ENCODE results near the gene CHRNB1.

The CHRNB1 gene

DNA sequence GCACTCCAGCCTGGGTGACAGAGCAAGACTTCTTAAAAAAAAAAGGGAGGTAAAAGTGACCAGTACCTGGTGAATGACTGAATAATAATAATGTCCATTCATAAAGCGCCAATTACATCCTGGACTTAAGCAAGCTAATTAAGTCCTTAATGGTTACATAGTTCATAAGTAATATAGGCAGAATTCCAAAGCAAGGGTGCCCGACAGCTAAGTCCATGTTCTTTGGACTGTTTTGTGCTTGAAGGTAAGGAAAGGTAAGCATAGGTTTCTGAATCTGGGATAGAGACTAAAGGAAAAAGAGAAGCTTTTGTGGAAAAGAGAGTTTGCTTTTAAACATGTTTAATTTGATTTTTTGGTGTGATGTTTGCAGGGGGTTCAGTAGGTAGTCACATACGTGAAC is 49.1 kb downstream of the CHRNB1 start:
- H3K4me3 ChIP-seq (ENCODE audit: low read length) = no peak overlapping the region
- DNase-seq (ENCODE audit: low read depth) = no peak
- TF ChIP-seq, protein P1, sequence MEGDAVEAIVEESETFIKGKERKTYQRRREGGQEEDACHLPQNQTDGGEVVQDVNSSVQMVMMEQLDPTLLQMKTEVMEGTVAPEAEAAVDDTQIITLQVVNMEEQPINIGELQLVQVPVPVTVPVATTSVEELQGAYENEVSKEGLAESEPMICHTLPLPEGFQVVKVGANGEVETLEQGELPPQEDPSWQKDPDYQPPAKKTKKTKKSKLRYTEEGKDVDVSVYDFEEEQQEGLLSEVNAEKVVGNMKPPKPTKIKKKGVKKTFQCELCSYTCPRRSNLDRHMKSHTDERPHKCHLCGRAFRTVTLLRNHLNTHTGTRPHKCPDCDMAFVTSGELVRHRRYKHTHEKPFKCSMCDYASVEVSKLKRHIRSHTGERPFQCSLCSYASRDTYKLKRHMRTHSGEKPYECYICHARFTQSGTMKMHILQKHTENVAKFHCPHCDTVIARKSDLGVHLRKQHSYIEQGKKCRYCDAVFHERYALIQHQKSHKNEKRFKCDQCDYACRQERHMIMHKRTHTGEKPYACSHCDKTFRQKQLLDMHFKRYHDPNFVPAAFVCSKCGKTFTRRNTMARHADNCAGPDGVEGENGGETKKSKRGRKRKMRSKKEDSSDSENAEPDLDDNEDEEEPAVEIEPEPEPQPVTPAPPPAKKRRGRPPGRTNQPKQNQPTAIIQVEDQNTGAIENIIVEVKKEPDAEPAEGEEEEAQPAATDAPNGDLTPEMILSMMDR (conservative IDR thresholded peaks at IDR 0.05; ENCODE audit: low read depth, low read length) = no peak

DNA sequence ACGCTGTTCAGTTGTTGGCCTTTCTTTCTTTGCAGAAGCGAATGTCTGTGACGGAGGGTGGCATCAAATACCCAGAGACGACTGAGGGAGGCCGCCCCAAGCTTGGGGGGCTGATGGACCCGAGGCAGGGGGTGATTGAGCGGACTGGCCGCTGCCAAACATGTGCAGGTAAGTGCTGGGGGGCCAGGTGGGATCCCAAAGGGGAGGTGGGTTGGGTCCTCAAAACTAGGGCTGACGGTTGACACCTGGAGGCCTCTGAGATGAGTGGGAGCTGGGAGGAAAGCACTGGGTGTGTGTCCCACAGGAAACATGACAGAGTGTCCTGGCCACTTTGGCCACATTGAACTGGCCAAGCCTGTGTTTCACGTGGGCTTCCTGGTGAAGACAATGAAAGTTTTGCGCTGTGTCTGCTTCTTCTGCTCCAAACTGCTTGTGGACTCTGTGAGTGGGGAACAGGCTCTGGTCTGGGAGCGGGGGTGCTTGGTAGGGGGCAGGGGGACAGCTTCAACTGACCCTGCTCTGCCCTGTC is 51.1 kb downstream of the CHRNB1 start:
- TF ChIP-seq, protein P1 (conservative IDR thresholded peaks at IDR 0.05; ENCODE audit: low read depth, low read length) = no peak
- DNase-seq (ENCODE audit: low read depth) = no peak
- H3K4me3 ChIP-seq (ENCODE audit: low read length) = no peak overlapping the region

DNA sequence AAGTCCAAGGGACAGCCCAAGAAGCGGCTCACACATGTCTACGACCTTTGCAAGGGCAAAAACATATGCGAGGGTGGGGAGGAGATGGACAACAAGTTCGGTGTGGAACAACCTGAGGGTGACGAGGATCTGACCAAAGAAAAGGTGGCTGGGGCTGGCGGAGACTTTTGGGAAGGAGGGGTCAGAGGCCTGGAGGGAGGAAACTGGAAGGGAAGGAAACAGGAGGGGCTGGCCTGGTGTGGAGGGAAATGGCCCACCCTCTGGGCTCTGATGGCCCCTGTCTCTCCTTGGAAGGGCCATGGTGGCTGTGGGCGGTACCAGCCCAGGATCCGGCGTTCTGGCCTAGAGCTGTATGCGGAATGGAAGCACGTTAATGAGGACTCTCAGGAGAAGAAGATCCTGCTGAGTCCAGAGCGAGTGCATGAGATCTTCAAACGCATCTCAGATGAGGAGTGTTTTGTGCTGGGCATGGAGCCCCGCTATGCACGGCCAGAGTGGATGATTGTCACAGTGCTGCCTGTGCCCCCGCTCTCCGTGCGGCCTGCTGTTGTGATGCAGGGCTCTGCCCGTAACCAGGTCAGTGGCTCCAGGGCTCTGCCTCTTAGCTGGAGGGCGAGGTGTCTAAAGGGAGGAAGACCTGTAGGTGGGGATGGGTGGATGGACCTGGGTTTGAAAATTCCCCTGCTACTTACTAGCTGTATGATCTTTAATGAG is 51.8 kb downstream of the CHRNB1 start:
- TF ChIP-seq, protein P1 (conservative IDR thresholded peaks at IDR 0.05; ENCODE audit: low read depth, low read length) = no peak
- no peak for DNase-seq (ENCODE audit: low read depth)
- no peak overlapping the region for H3K4me3 ChIP-seq (ENCODE audit: low read length)

DNA sequence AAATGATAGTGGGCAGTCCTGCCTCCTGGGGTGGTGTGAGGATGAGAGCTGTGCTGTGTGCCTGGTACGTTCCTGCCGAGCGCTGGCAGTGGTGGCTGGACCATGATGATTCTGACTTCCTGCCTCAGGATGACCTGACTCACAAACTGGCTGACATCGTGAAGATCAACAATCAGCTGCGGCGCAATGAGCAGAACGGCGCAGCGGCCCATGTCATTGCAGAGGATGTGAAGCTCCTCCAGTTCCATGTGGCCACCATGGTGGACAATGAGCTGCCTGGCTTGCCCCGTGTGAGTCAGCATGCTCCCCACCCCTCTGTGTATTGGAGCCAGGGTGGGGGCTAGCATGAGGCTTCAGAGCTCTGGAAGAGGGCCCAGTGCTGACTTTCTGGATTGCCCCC is 52.4 kb downstream of the CHRNB1 start:
- H3K4me3 ChIP-seq (ENCODE audit: low read length) = no peak overlapping the region
- DNase-seq (ENCODE audit: low read depth) = no peak
- TF ChIP-seq, protein P1 (conservative IDR thresholded peaks at IDR 0.05; ENCODE audit: low read depth, low read length) = no peak

DNA sequence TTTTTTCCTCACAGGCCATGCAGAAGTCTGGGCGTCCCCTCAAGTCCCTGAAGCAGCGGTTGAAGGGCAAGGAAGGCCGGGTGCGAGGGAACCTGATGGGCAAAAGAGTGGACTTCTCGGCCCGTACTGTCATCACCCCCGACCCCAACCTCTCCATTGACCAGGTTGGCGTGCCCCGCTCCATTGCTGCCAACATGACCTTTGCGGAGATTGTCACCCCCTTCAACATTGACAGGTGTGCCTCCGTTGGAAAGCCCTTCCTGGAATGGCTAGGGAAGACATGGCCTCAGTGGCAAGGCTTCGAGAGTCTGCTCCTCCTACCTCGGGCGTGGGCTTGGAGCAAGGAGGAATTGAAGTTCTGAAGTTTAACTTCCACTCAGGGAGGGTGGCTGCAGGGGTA is 52.8 kb downstream of the CHRNB1 start:
- H3K4me3 ChIP-seq (ENCODE audit: low read length) = no peak overlapping the region
- TF ChIP-seq, protein P1 (conservative IDR thresholded peaks at IDR 0.05; ENCODE audit: low read depth, low read length) = no peak
- no peak for DNase-seq (ENCODE audit: low read depth)

DNA sequence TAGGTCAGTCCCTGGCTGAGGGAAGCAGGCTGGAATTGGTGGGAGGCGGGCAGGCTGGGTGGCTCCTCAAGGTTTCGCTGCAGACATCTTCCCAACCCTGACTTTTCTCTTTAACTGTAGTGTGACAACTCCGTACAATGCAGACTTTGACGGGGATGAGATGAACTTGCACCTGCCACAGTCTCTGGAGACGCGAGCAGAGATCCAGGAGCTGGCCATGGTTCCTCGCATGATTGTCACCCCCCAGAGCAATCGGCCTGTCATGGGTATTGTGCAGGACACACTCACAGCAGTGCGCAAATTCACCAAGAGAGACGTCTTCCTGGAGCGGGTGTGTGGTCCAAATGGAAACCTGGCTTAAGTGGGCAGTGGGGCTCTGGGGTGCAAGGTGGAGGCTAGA is 54.3 kb downstream of the CHRNB1 start:
- TF ChIP-seq, protein P1 (conservative IDR thresholded peaks at IDR 0.05; ENCODE audit: low read depth, low read length) = no peak
- no peak overlapping the region for H3K4me3 ChIP-seq (ENCODE audit: low read length)
- DNase-seq (ENCODE audit: low read depth) = no peak

DNA sequence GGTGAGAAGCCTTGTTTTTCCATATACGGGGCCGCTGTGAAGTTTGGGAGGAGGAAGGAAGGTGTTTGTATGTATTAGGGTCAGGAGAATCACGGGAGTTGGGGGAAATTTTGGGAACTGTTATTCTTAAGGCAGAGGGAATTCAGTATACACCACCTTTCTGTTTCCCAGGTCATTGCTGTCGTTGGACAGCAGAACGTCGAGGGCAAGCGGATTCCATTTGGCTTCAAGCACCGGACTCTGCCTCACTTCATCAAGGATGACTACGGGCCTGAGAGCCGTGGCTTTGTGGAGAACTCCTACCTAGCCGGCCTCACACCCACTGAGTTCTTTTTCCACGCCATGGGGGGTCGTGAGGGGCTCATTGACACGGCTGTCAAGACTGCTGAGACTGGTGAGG is 56.9 kb downstream of the CHRNB1 start:
- no peak for DNase-seq (ENCODE audit: low read depth)
- TF ChIP-seq, protein P1 (conservative IDR thresholded peaks at IDR 0.05; ENCODE audit: low read depth, low read length) = no peak
- no peak overlapping the region for H3K4me3 ChIP-seq (ENCODE audit: low read length)
